Measurements from ENCODE around the gene MCCC1.

MCCC1 gene

GRCh38 chr3:183082355-183082915 is 16.9 kb downstream of the MCCC1 start:
- H3K27ac ChIP-seq: no peak overlapping the region
- no peak for TF ChIP-seq CTCF (IDR thresholded peaks at IDR 0.05)
- no peak for DNase-seq (ENCODE audit: low spot score)
- no peak overlapping the region for H3K4me3 ChIP-seq

DNA sequence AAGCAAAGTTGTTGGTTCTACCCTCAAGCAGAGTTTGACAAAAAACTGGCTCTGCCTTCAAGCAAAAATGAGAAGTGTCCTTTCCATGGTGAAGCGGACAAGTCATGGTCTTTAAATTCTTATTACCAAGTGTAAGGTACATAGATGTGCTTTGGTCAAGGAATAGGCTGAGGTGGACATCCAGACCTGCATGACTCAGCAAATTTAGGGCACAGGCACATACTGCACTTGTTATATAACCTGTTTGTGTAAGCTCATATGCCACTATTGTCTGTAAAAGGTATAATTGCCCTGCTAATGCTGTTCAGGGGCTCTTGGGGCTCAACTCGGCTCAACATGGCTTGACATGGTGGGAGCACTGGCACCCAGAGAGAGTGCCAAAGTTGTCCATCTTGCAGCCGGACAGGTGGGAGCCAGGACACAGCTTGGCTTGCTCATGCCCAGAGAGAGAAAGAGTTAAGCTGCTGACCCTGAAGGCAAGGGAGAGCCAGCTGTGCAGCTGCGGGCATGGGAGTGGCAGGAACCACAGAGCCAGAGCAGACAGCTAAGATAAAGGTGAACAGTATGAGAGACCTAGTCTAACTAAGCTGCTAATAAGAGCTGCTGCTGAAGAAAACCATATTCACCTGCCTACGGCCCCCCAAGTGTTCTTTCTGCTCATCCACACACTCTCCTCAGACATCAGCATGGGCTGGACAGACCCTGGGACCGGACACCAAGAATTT is 17.7 kb downstream of the MCCC1 start:
- DNase-seq (ENCODE audit: low spot score): no peak
- Histone ChIP-seq H3K4me3 (no peak overlapping the region), H3K27ac (no peak overlapping the region)
- no peak for TF ChIP-seq CTCF (IDR thresholded peaks at IDR 0.05)

- H3K27ac ChIP-seq: no peak overlapping the region
- no peak overlapping the region for H3K4me3 ChIP-seq
- no peak for DNase-seq (ENCODE audit: low spot score)
- no peak for TF ChIP-seq CTCF (IDR thresholded peaks at IDR 0.05)
These were observed 18.7 kb downstream of the MCCC1 start for GRCh38 chr3:183080628-183081027.

DNA sequence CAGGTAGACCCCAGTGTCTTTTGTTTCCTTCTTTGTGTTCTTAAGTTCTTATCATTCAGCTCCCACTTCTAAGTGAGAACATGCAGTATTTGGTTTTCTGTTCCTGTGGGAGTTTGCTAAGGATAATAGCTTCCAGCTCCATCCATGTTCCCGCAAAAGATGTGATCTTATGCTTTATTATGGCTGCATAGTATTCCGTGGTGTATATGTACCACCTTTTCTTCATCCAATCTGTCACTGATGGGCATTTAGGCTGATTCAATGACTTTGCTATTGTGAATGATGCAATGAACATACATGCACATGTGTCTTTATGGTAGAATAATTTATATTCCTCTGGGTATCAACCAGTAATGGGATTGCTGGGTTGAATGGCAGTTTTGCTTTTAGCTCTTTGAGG is 24.4 kb downstream of the MCCC1 start:
- TF ChIP-seq CTCF (IDR thresholded peaks at IDR 0.05): no peak
- Histone ChIP-seq H3K27ac (no peak overlapping the region), H3K4me3 (no peak overlapping the region)
- no peak for DNase-seq (ENCODE audit: low spot score)

GRCh38 chr3:183074261-183074660 is 25.0 kb downstream of the MCCC1 start:
- Histone ChIP-seq H3K27ac (no peak overlapping the region), H3K4me3 (no peak overlapping the region)
- no peak for DNase-seq (ENCODE audit: low spot score)
- no peak for TF ChIP-seq CTCF (IDR thresholded peaks at IDR 0.05)

GRCh38 chr3:183073839-183074238 is 25.5 kb downstream of the MCCC1 start:
- no peak for TF ChIP-seq CTCF (IDR thresholded peaks at IDR 0.05)
- no peak overlapping the region for H3K4me3 ChIP-seq
- no peak overlapping the region for H3K27ac ChIP-seq
- no peak for DNase-seq (ENCODE audit: low spot score)

DNA sequence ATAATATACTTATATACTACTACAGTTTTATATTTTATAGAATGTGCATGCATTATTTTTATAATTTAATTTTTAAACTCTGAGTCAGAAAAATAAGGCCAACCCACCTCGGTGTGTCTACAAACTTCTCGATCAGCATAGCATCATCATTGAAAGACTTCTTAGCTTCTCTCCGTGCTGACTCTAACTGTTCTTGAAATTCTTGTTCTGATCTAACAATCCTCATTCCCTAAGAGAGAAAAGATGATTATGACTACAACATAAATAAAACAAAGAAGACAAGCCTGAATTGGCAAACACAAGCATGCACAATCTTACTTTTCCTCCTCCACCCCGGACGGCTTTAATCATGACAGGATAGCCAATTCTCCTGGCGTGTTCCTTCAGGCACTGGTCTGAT is 28.4 kb downstream of the MCCC1 start:
- Histone ChIP-seq H3K4me3 (no peak overlapping the region), H3K27ac (no peak overlapping the region)
- no peak for TF ChIP-seq CTCF (IDR thresholded peaks at IDR 0.05)
- DNase-seq (ENCODE audit: low spot score): no peak

Data from coronary artery (tissue), 2 donors.